GM12874 (cell line): ENCODE data around the gene GABRA5.

Experiments
- TF ChIP-seq, protein P1 (sequence below): IDR thresholded peaks from 2 replicates; pipeline ENCODE4 v1.5.1; 2011; ENCODE audit warnings: low read depth, mild to moderate bottlenecking, control low read depth, low read length, moderate library complexity; ENCODE audit not compliant: insufficient read depth

Gene GABRA5

DNA sequence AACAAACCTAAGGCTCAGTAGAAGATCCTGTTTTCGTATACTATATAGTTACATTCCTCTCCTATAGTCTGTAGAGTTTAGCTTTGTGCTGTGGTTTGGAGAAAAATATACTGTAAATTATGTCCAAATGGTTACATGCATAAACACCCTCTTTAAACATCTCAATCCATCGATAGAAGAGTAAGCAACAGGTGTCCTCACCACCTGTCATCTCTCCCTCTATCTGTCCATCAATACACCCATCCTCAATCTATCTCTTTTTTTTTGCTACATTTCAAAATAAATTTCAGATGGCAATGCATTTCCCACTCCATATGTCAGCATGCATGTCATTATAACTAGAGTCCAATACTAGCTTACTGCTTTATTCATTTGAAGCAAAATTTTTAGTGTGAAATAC is 83.1 kb downstream of the GABRA5 start:
- TF ChIP-seq, protein P1, sequence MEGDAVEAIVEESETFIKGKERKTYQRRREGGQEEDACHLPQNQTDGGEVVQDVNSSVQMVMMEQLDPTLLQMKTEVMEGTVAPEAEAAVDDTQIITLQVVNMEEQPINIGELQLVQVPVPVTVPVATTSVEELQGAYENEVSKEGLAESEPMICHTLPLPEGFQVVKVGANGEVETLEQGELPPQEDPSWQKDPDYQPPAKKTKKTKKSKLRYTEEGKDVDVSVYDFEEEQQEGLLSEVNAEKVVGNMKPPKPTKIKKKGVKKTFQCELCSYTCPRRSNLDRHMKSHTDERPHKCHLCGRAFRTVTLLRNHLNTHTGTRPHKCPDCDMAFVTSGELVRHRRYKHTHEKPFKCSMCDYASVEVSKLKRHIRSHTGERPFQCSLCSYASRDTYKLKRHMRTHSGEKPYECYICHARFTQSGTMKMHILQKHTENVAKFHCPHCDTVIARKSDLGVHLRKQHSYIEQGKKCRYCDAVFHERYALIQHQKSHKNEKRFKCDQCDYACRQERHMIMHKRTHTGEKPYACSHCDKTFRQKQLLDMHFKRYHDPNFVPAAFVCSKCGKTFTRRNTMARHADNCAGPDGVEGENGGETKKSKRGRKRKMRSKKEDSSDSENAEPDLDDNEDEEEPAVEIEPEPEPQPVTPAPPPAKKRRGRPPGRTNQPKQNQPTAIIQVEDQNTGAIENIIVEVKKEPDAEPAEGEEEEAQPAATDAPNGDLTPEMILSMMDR = no peak

DNA sequence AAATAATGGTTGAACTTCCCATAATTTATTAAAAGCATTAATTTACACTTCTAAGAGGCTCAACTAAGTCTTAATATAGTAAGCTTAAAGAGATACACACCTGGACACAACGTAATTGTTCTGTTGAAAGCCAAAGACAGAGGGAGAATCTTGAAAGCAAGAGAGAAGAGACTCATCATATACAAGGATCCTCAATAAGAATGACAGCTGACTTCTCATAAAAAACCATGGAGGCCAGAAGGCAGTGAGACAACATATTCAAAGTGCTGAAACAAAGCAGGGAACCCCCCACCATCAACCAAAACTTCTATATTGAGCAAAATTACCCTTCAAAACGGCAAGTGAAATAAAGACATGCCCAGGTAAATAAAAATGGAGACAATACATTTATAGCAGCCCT is 87.5 kb downstream of the GABRA5 start:
- TF ChIP-seq, protein P1 = no peak

DNA sequence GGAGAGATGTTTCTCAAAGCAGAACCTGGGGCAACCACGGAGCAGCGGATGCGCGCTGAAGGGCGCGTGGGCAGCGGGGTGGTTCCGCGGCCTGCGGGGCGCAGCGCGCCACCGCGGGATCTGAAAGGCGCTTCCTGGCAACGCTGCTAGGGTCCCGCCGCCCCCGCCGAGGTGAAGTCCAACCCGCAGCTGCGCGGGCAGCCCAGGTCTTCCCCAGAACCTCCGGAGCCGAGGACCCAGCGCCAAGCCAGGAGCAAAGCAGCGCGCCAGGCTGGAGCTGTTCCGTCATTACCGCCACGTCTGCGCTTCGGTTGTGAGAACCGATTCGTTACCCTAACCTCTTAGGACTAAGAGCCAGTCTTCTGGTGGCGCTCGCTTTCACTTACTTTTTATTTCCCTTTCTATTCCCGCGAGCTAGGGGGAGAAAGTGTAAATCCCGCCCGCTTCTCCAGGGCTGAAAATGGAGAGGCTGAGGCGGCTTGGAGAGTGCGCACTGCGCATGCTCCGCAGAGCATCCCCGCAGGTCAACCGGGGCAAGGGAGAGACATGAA is 100.9 kb downstream of the GABRA5 start:
- TF ChIP-seq, protein P1 = no peak

DNA sequence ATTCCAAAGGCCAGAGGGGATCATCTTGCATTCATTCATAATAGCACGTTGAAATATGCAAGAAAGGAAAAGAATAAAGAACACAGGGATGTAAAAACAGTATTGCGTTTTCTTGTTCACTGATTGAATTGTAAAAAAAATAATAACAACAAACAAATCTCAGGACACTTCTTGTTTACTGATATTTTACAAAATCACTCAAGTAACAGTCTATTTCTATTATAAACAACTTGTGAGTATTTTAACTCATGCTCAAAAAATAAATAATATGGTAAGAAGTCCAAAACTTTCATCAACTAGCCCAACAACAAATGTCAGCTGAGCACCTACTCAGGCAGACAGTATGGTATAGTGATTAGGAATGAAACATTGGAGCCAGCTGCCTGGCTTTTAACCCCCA is 101.9 kb downstream of the GABRA5 start:
- TF ChIP-seq, protein P1 = no peak

DNA sequence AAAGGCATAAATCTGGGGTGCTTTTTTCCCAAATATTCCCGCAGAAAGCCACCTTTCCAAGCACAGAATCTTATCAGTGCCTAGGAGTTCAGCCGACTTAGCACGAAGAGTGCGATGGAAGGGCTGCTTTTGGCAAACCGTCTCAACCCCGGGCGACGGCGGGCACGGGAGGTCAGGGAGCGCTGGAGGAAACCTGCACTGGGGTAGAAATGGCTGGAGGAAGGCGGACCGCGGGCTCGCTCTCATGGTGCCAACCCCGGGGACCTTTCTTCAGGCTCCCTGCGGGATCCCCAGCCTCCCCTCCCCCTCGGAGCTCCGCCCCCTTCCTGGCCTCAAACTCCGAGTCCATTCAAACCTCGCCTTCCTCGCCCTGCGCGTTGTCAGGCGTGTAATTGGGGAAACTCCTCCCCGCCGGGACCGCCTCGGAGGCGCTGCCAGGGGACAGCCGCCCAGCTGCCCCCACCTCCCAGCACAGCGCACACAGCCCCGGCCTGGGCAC is 103.9 kb downstream of the GABRA5 start, which contains the start of gene GABRG3:
Gene GABRG3, plus strand, starts transcription at position 470 of the 499 bp plus-strand sequence.
- TF ChIP-seq, protein P1 = no peak

DNA sequence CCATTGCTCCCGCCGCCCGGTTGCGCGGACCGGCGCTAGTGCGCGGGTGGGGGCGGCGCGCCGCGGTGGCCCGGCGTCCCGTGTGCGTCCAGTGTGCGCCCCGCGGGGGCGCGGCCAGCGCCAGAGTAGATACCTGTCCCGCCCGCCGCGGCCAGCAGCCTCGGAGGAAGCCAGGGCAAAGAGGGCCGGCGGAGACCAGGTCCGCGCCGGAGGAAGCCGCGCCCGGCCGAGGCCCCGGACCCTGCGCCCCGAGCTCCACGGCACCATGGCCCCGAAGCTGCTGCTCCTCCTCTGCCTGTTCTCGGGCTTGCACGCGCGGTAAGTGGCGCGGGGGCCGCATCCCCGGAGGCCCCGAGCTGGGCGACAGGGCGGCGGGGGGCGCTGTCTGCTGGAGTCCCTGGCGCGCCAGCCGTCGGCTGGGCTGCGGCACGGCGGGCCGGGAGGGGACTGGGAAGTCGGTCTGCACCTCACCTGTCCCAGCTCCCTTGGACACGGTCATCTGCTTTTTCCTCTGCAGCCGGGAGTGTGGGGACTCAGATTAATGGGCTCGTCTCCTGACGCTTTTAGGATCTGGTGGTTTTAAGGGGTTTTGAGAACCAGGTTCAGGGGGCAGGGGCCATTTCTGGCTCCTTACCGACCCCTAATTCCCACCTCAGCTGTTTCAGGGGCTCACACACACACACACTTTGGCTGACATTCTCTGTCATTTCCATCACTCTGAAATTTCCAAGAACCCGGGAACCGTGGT is 104.6 kb downstream of the GABRA5 start:
- TF ChIP-seq, protein P1 = no peak

DNA sequence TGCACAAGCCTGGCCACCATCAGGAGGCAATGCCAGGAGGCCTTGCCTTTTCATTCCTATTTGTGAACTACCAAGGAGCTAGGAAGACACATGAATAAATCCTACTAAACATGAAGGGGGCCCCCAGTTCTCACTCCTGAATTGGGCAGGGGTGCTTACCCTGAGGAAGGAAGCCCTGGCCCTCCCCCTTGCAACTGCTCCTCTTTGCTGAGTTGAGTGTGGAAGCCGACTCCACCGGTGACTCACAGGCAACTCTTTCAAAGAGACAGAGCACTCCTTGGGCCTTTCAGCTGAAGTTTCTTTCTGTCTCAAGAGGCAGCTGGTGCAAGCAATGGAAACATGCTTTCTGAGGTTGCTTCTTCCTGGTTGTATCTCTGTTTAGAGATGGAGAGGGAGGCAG is 105.8 kb downstream of the GABRA5 start:
- TF ChIP-seq, protein P1 = no peak
